VCaP (cell line): ENCODE measurements around the gene KCNIP3.
A peak's percentile ranks its signal among the peaks of the same experiment; 100 is the strongest.

Experiments used
- H3K27ac ChIP-seq: fragments of 450-650 bp; 2 replicates; pipeline ENCODE4 v1.5.1; 2017
- CTCF ChIP-seq: fragments of 450-650 bp; conservative IDR thresholded peaks from 2 replicates; pipeline ENCODE4 v1.5.1; 2017; ENCODE audit warnings: mild to moderate bottlenecking, moderate library complexity

The KCNIP3 gene

DNA sequence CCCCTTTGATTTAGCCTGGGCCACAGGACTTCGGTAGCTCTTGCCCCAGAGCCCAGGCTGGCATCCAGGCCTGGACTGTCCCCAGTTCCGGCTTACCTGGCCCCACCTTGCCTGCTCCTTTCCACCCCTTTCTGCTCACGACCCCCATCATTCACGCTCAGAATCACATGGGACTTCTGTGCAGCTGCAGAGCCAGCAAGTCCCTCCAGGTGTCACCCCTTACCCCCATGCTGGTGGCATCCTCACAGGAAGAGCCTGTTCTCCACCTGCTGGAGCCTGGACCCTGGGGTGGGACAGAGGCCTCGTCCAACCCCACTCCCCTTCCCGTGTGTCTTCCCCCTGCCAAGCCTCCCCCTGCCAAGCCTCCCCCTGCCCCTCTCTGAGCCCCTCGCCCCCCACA is 7.9 kb upstream of the KCNIP3 start:
- H3K27ac ChIP-seq: no peak overlapping the region
- no peak for TF ChIP-seq CTCF

- H3K27ac ChIP-seq: no peak overlapping the region
- TF ChIP-seq CTCF: no peak
These were observed 5.9 kb upstream of the KCNIP3 start for GRCh38 chr2:95291222-95291621.

DNA sequence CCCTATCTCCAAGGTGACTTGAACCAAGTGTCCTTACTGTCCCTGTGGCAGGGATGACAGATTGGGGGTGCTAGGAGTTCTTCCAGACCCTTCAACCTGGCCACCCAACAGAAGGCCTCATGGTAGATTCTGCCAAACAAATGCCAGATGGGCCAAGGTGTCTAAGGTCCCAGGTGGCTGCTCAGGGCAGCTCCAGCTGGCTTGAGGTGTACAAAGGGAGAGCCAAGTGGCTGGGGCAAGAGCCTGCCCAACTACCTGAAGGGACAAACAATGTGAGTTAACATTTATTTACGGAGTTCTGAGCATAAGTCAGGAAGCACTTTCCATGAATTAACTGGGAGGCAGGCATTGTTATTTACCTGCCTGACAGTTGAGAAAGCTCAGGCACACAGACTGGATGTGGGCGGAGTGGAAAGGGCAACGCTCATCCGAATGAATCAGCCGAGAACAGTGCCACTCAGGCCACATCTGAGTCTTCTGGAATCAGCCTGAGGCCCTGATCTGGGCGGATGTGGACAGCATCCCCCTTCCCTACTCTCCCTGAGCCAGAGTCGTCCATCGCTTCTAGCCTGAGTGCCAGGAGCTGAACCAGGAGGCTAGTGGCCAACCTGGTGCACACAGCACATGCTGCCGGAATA is 4.4 kb upstream of the KCNIP3 start:
- no peak for TF ChIP-seq CTCF
- no peak overlapping the region for H3K27ac ChIP-seq

DNA sequence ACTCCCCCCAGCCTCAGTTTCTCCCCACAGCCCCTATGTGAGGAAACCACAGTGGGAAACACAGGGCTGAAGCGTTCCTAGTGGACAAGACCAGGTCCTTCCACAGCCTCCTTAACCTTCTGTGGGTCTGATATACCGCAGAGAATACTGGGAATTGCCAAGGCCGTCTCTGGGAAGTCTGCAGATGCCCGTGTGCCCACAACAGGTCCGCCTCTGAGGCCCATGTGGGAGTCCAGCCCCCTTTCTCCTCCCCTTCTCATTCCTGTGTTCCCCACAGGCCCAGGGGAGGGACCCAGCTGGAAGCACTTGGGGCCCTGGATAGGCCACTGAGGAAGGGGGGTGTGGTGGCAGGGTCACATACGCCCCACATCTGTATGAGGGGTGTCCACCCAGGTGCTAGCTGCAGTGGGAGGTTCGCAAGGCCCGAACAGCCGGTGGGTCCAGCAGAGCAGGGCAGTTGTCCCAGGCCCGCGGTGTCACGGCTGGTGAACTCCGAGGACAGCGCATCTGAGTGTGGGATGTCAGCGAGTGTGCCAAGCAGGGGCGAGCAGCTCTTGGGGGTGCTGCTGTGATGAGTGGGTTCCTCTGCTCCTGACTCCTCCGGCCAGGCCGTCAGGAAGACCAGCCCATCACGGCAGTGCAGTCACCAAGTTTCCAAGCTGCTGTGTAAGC is 2.4 kb upstream of the KCNIP3 start:
- no peak for TF ChIP-seq CTCF

GRCh38 chr2:95295376-95295775 is 1.8 kb upstream of the KCNIP3 start:
- no peak for TF ChIP-seq CTCF
- no peak overlapping the region for H3K27ac ChIP-seq

More for the DNA sequence above, 2.4 kb upstream of the KCNIP3 start:
- no peak overlapping the region for H3K27ac ChIP-seq

DNA sequence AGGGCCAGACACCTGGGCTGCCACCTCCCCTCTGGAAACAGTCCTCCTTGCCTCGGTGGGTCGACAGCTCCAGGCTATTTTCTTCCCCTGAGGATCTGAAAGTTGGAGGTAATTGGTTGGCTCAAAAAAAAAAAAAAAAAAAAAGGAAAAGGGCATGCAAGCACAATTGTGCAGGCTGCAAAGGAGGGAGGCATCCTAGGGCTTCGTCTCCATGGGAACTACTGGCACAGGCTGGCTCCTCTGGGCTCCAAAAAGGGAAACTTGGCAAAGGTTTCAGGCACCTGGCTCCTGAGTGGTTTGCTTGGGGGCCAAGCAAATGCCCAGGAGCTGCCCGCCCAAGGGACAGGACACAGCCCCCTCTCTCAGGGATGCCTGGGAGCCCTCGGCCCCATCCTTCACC is 1.1 kb upstream of the KCNIP3 start:
- no peak for TF ChIP-seq CTCF
- H3K27ac ChIP-seq: no peak overlapping the region

- H3K27ac ChIP-seq: peak overlapping the region; percentile 51; the same call in 1 of the 2 replicates
- no peak for TF ChIP-seq CTCF
These were observed 670 bp downstream of the KCNIP3 start for GRCh38 chr2:95297639-95298395.
